ENCODE data around the gene GSTK1.

- TF ChIP-seq CTCF (IDR thresholded peaks at IDR 0.05) (no peak), POLR2A (IDR thresholded peaks at IDR 0.05) (no peak)
Observed at GRCh38 chr7:143315776-143316175, 52.5 kb downstream of the GSTK1 start, which contains the start of gene CLCN1.

Data from heart left ventricle (tissue), 13 donors.